ENCODE results near the gene FRMD4A.

FRMD4A gene

GRCh38 chr10:13715100-13715499 lies 615.6 kb downstream of the FRMD4A start:
- H3F3A ChIP-seq (ENCODE audit: insufficient read depth, low read length), result no peaks in the 10 kb centered on the region

GRCh38 chr10:13712837-13713581 lies 617.7 kb downstream of the FRMD4A start:
- no peak for DNase-seq
- Histone ChIP-seq H2AFZ (ENCODE audit: low read length) (peak overlapping the region; percentile 49; the same call in 1 of the 2 replicates), H4K20me1 (ENCODE audit: insufficient read depth, low read length) (no peaks in the 10 kb centered on the region), H3K27me3 (replicated peaks; ENCODE audit: insufficient read depth, low read length) (no peaks in the 10 kb centered on the region), H3K27ac (ENCODE audit: low read length) (no peak overlapping the region), H3K36me3 (replicated peaks; ENCODE audit: insufficient read depth, low read length) (no peaks in the 10 kb centered on the region), H3K9me2 (replicated peaks; ENCODE audit: insufficient read depth, low read length) (no peaks in the 10 kb centered on the region), H3K4me3 (ENCODE audit: low read length) (no peak overlapping the region), H3K79me2 (ENCODE audit: low read length) (no peaks in the 10 kb centered on the region), H3K4me2 (ENCODE audit: low read depth, low read length) (0 out of 2 replicates have a peak overlapping the region, but pooled peaks have one; percentile 0), H3K4me1 (ENCODE audit: low read length) (no peaks in the 10 kb centered on the region), H3K9ac (ENCODE audit: low read length) (no peak overlapping the region), H3F3A (ENCODE audit: insufficient read depth, low read length) (no peaks in the 10 kb centered on the region), H3K9me3 (replicated peaks; ENCODE audit: insufficient read depth, low read length) (no peaks in the 10 kb centered on the region)
- TF ChIP-seq EZH2phosphoT487 (IDR thresholded peaks at IDR 0.05; ENCODE audit: low read length) (no peak), CTCF (IDR thresholded peaks at IDR 0.05; ENCODE audit: low read length) (no peak), EZH2 (optimal IDR thresholded peaks at IDR 0.05; ENCODE audit: low read depth, low read length) (no peak)

More at GRCh38 chr10:13715100-13715499, 615.6 kb downstream of the FRMD4A start:
- Histone ChIP-seq H3K36me3 (replicated peaks; ENCODE audit: insufficient read depth, low read length) (no peaks in the 10 kb centered on the region), H3K9me3 (replicated peaks; ENCODE audit: insufficient read depth, low read length) (no peaks in the 10 kb centered on the region), H3K4me3 (ENCODE audit: low read length) (no peak overlapping the region), H3K27me3 (replicated peaks; ENCODE audit: insufficient read depth, low read length) (no peaks in the 10 kb centered on the region), H2AFZ (ENCODE audit: low read length) (no peak overlapping the region), H4K20me1 (ENCODE audit: insufficient read depth, low read length) (no peaks in the 10 kb centered on the region), H3K4me2 (ENCODE audit: low read depth, low read length) (no peak overlapping the region), H3K9ac (ENCODE audit: low read length) (no peak overlapping the region), H3K4me1 (ENCODE audit: low read length) (no peaks in the 10 kb centered on the region), H3K79me2 (ENCODE audit: low read length) (no peaks in the 10 kb centered on the region), H3K9me2 (replicated peaks; ENCODE audit: insufficient read depth, low read length) (no peaks in the 10 kb centered on the region), H3K27ac (ENCODE audit: low read length) (no peak overlapping the region)
- no peak for DNase-seq
- no peak for TF ChIP-seq CTCF (IDR thresholded peaks at IDR 0.05; ENCODE audit: low read length)
- TF ChIP-seq EZH2phosphoT487 (IDR thresholded peaks at IDR 0.05; ENCODE audit: low read length), result no peak
- no peak for TF ChIP-seq EZH2 (optimal IDR thresholded peaks at IDR 0.05; ENCODE audit: low read depth, low read length)

- DNase-seq, result no peak
- TF ChIP-seq EZH2 (optimal IDR thresholded peaks at IDR 0.05; ENCODE audit: low read depth, low read length), result no peak
- TF ChIP-seq CTCF (IDR thresholded peaks at IDR 0.05; ENCODE audit: low read length), result no peak
- TF ChIP-seq EZH2phosphoT487 (IDR thresholded peaks at IDR 0.05; ENCODE audit: low read length), result no peak
- Histone ChIP-seq H3F3A (ENCODE audit: insufficient read depth, low read length) (no peaks in the 10 kb centered on the region), H3K9ac (ENCODE audit: low read length) (no peak overlapping the region), H3K4me3 (ENCODE audit: low read length) (no peak overlapping the region), H3K4me1 (ENCODE audit: low read length) (no peaks in the 10 kb centered on the region), H4K20me1 (ENCODE audit: insufficient read depth, low read length) (no peaks in the 10 kb centered on the region), H3K9me3 (replicated peaks; ENCODE audit: insufficient read depth, low read length) (no peaks in the 10 kb centered on the region), H3K27me3 (replicated peaks; ENCODE audit: insufficient read depth, low read length) (no peaks in the 10 kb centered on the region), H3K79me2 (ENCODE audit: low read length) (no peaks in the 10 kb centered on the region), H3K36me3 (replicated peaks; ENCODE audit: insufficient read depth, low read length) (no peaks in the 10 kb centered on the region), H3K4me2 (ENCODE audit: low read depth, low read length) (no peak overlapping the region), H3K9me2 (replicated peaks; ENCODE audit: insufficient read depth, low read length) (no peaks in the 10 kb centered on the region), H2AFZ (ENCODE audit: low read length) (no peak overlapping the region), H3K27ac (ENCODE audit: low read length) (no peak overlapping the region)
These were observed 618.3 kb downstream of the FRMD4A start for GRCh38 chr10:13712476-13712836.

Measured in MM.1S (cell line).